K562 (cell line): ENCODE measurements around the gene SPATA32. TPM values are rescaled to one million over a fixed set of nuclear protein-coding genes. Genes with fewer than 3 reads are reported as not detected.

Experiments
- BHLHE40 ChIP-seq: IDR thresholded peaks from 2 replicates; pipeline ENCODE4 v1.6.1; 2011; ENCODE audit warnings: low read length, improper control_type of control experiment
- CHCHD3 ChIP-seq: fragments of 250-450 bp; sonication (Bioruptor Pico); IDR thresholded peaks from 2 replicates; pipeline ENCODE4 v2.1.2; 2022; ENCODE audit warnings: mild to moderate bottlenecking
- DNMT1 ChIP-seq: fragments of 450-650 bp; IDR thresholded peaks from 2 replicates; pipeline ENCODE4 v1.6.1; 2016; ENCODE audit warnings: antibody characterized with exemption, mild to moderate bottlenecking
- EZH2 ChIP-seq: IDR thresholded peaks from 2 replicates; pipeline ENCODE4 v1.6.1; 2012; ENCODE audit warnings: low read depth, mild to moderate bottlenecking, inconsistent platforms, low read length, borderline replicate concordance
- LEF1 ChIP-seq: fragments of 450-650 bp; IDR thresholded peaks from 2 replicates; pipeline ENCODE4 v1.6.1; 2016; ENCODE audit warnings: mild to moderate bottlenecking
- NONO ChIP-seq, 2 experiments: fragments of 200-400 bp in 1 of 2; fragments of 450-650 bp in 1 of 2; formaldehyde crosslinking in 1 of 2; IDR thresholded peaks; 2 replicates each; pipeline ENCODE4 v1.6.1; 2017; ENCODE audit warnings: low read depth in 2 of 2, mild to moderate bottlenecking in 2 of 2, moderate library complexity in 2 of 2, low read length in 1 of 2
- RBBP5 ChIP-seq: fragments of 200-600 bp; sonication (generic); IDR thresholded peaks from 2 replicates; pipeline ENCODE4 v1.6.1; 2012; ENCODE audit warnings: borderline replicate concordance, mild to moderate bottlenecking, low read length, control low read depth, inconsistent platforms; ENCODE audit not compliant: insufficient read depth, poor library complexity, severe bottlenecking
- RFX1 ChIP-seq: fragments of 450-650 bp; IDR thresholded peaks from 2 replicates; pipeline ENCODE4 v1.6.1; 2016; ENCODE audit warnings: mild to moderate bottlenecking, moderate library complexity
- SAP30 ChIP-seq: fragments of 200-600 bp; sonication (generic); IDR thresholded peaks from 2 replicates; pipeline ENCODE4 v1.6.1; 2012; ENCODE audit warnings: borderline replicate concordance, low read depth, mild to moderate bottlenecking, moderate library complexity, low read length, control low read depth, inconsistent platforms; ENCODE audit not compliant: insufficient read depth, poor library complexity, severe bottlenecking
- SIX5 ChIP-seq, 2 experiments: IDR thresholded peaks; 2 replicates each; pipeline ENCODE4 v1.6.1; 2011; ENCODE audit warnings: low read length in 2 of 2, borderline replicate concordance in 1 of 2, low read depth in 1 of 2, mild to moderate bottlenecking in 1 of 2, moderate library complexity in 1 of 2; ENCODE audit not compliant: insufficient read depth in 1 of 2
- TAF15 ChIP-seq: fragments of 200-400 bp; formaldehyde crosslinking; IDR thresholded peaks from 2 replicates; pipeline ENCODE4 v1.6.1; 2017; ENCODE audit warnings: mild to moderate bottlenecking, low read depth, low read length, moderate library complexity
- THRAP3 ChIP-seq: fragments of 450-650 bp; IDR thresholded peaks from 2 replicates; pipeline ENCODE4 v1.6.1; 2016; ENCODE audit warnings: mild to moderate bottlenecking, inconsistent platforms, borderline replicate concordance
- polyA plus RNA-seq, 8 experiments: library from polyadenylated mRNA; depleted of rRNA in 4 of 8; stranded (reverse) in 5 of 8; unstranded in 3 of 8; fragments of >200 nt; fragmentation: Nextera tagmentation in 2 of 8; fragmentation: Illumina TruSeq in 1 of 8; extraction: Ambion mirVana in 2 of 8; extraction: Trizol in 1 of 8; gene quantifications; 2 replicates each; pipeline versions ENCODE4 v1.2.1 to v1.2.3, GENCODE V29; 2011 to 2014; ENCODE audit warnings: inconsistent platforms in 1 of 8, missing spikeins in 1 of 8
- total RNA-seq, 7 experiments: library from RNA; depleted of rRNA in 6 of 7; stranded (reverse); fragments of >200 nt in 6 of 7; fragmentation: Illumina TruSeq in 2 of 7; extraction: Trizol in 2 of 7; gene quantifications; 2 replicates each; pipeline versions ENCODE4 v1.2.1 to v1.2.3, GENCODE V29; 2011 to 2021; ENCODE audit warnings: low replicate concordance in 1 of 7
- TF ChIP-seq, protein P1 (sequence below): sonication (generic); formaldehyde crosslinking; IDR thresholded peaks from 2 replicates; pipeline ENCODE4 v1.8.1; 2023; ENCODE audit warnings: mild to moderate bottlenecking, missing genetic modification reagents
- TF ChIP-seq, protein P2 (sequence below): fragments of 250-450 bp; sonication (Bioruptor Pico); IDR thresholded peaks from 2 replicates; pipeline ENCODE4 v1.4.0; 2020; ENCODE audit warnings: mild to moderate bottlenecking, moderate library complexity
- TF ChIP-seq, protein P3 (sequence below): fragments of 450-650 bp; IDR thresholded peaks from 2 replicates; pipeline ENCODE4 v1.6.1; 2017; ENCODE audit warnings: mild to moderate bottlenecking, moderate library complexity
- TF ChIP-seq, protein P4 (sequence below): sonication (generic); formaldehyde crosslinking; IDR thresholded peaks from 2 replicates; pipeline ENCODE4 v1.8.1; 2023; ENCODE audit warnings: mild to moderate bottlenecking, missing genetic modification reagents
- TF ChIP-seq, protein P5 (sequence below), 3 experiments: fragments of 200-800 bp in 1 of 3; sonication (Bioruptor generic) in 1 of 3; sonication (generic) in 1 of 3; formaldehyde crosslinking in 1 of 3; IDR thresholded peaks; 2 replicates each; pipeline versions ENCODE4 v1.6.1 to v1.8.0; 2016 to 2022; ENCODE audit warnings: mild to moderate bottlenecking in 2 of 3, missing compliant biosample characterization in 2 of 3, missing genetic modification characterization in 2 of 3, missing genetic modification reagents in 1 of 3

The SPATA32 gene
- total and polyA plus RNA-seq, 9 of the 15 experiments (the other 6 are each of a cell fraction or from before 2014, with no cell fraction given) = 0.03 to 0.06 TPM; not detected in 7

DNA sequence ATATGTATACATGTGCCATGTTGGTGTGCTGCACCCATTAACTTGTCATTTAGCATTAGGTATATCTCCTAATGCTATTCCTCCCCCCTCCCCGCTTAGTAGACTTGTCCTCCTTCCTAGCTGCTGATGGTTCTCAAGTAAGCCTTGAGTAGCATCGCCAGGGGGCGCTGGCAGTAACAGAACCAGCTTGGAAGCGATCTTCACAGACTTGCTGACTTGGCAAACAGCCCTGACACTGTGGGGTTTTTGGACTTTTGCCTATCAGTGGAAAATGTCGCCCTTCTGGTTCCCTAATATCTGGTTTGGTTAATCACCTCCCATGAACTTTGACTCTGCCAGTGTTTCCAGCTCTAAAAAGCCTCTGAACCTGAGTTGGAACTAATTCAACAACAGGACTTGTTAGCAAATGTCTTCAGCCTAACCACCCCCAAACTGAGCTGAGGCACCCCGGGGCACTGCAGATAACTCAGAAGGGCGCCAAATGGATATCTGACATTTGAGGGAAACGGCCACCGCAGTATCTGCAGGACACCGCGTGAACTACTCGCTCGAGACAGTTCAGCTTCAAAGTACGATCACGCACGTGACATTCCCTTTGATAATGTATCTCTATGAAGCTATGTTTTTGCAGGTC, 15.4 kb upstream of the SPATA32 start (continued):
- TF ChIP-seq, protein P1, sequence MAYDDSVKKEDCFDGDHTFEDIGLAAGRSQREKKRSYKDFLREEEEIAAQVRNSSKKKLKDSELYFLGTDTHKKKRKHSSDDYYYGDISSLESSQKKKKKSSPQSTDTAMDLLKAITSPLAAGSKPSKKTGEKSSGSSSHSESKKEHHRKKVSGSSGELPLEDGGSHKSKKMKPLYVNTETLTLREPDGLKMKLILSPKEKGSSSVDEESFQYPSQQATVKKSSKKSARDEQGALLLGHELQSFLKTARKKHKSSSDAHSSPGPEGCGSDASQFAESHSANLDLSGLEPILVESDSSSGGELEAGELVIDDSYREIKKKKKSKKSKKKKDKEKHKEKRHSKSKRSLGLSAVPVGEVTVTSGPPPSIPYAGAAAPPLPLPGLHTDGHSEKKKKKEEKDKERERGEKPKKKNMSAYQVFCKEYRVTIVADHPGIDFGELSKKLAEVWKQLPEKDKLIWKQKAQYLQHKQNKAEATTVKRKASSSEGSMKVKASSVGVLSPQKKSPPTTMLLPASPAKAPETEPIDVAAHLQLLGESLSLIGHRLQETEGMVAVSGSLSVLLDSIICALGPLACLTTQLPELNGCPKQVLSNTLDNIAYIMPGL (CRISPR knock-in tag) = no peak
- TF ChIP-seq, protein P2, sequence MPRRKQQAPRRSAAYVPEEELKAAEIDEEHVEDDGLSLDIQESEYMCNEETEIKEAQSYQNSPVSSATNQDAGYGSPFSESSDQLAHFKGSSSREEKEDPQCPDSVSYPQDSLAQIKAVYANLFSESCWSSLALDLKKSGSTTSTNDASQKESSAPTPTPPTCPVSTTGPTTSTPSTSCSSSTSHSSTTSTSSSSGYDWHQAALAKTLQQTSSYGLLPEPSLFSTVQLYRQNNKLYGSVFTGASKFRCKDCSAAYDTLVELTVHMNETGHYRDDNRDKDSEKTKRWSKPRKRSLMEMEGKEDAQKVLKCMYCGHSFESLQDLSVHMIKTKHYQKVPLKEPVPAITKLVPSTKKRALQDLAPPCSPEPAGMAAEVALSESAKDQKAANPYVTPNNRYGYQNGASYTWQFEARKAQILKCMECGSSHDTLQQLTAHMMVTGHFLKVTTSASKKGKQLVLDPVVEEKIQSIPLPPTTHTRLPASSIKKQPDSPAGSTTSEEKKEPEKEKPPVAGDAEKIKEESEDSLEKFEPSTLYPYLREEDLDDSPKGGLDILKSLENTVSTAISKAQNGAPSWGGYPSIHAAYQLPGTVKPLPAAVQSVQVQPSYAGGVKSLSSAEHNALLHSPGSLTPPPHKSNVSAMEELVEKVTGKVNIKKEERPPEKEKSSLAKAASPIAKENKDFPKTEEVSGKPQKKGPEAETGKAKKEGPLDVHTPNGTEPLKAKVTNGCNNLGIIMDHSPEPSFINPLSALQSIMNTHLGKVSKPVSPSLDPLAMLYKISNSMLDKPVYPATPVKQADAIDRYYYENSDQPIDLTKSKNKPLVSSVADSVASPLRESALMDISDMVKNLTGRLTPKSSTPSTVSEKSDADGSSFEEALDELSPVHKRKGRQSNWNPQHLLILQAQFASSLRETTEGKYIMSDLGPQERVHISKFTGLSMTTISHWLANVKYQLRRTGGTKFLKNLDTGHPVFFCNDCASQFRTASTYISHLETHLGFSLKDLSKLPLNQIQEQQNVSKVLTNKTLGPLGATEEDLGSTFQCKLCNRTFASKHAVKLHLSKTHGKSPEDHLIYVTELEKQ (CRISPR knock-in tag) = no peak
- TF ChIP-seq, protein P3, sequence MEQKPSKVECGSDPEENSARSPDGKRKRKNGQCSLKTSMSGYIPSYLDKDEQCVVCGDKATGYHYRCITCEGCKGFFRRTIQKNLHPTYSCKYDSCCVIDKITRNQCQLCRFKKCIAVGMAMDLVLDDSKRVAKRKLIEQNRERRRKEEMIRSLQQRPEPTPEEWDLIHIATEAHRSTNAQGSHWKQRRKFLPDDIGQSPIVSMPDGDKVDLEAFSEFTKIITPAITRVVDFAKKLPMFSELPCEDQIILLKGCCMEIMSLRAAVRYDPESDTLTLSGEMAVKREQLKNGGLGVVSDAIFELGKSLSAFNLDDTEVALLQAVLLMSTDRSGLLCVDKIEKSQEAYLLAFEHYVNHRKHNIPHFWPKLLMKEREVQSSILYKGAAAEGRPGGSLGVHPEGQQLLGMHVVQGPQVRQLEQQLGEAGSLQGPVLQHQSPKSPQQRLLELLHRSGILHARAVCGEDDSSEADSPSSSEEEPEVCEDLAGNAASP = no peak
- no peak for TF ChIP-seq CHCHD3 (CRISPR knock-in tag)
- TF ChIP-seq TAF15 = no peak
- TF ChIP-seq EZH2 = no peak
- no peak for TF ChIP-seq NONO (IDR thresholded peaks at IDR 0.05; ENCODE audit: low read depth in 2 of 2, low read length in 1 of 2)
- TF ChIP-seq, protein P4, sequence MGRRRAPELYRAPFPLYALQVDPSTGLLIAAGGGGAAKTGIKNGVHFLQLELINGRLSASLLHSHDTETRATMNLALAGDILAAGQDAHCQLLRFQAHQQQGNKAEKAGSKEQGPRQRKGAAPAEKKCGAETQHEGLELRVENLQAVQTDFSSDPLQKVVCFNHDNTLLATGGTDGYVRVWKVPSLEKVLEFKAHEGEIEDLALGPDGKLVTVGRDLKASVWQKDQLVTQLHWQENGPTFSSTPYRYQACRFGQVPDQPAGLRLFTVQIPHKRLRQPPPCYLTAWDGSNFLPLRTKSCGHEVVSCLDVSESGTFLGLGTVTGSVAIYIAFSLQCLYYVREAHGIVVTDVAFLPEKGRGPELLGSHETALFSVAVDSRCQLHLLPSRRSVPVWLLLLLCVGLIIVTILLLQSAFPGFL (CRISPR knock-in tag) = no peak
- no peak for TF ChIP-seq SIX5 (IDR thresholded peaks at IDR 0.05; ENCODE audit: borderline replicate concordance in 1 of 2, insufficient read depth in 1 of 2, low read depth in 1 of 2, low read length in 2 of 2)
- TF ChIP-seq RFX1 = no peak
- peak; percentile 85 for TF ChIP-seq BHLHE40
- no peak for TF ChIP-seq SAP30
- TF ChIP-seq, protein P5, sequence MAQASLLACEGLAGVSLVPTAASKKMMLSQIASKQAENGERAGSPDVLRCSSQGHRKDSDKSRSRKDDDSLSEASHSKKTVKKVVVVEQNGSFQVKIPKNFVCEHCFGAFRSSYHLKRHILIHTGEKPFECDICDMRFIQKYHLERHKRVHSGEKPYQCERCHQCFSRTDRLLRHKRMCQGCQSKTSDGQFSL (CRISPR knock-in tag; IDR thresholded peaks at IDR 0.05) = no peak
- TF ChIP-seq, protein P5 (tag; IDR thresholded peaks at IDR 0.05) = no peak
- TF ChIP-seq LEF1 = 0 out of 2 replicates have a peak, but pooled peaks have one; percentile 29
- no peak for TF ChIP-seq DNMT1
- TF ChIP-seq RBBP5 = no peak
- TF ChIP-seq THRAP3 = no peak
